Activated CD4-positive, alpha-beta T cell treated with anti-CD3 and anti-CD28 coated beads, Interleukin-2, amount 10 ng/mL, durations not matched to agents 24 days and 14 days (primary cell): ENCODE results near the gene MAP3K7CL. TPM values are rescaled to one million over a fixed set of nuclear protein-coding genes. Genes with fewer than 3 reads are reported as not detected.

ENCODE experiments used
- DNase-seq: peaks from one replicate; pipeline ENCODE4 v3.0.0; 2022
- H3K27ac Mint-ChIP-seq: one replicate; pipeline ENCODE4 v1.8.0; 2022; ENCODE audit warnings: mild to moderate bottlenecking, mixed read lengths
- H3K27me3 Mint-ChIP-seq: one replicate; pipeline ENCODE4 v1.8.0; 2022; ENCODE audit warnings: mixed read lengths
- H3K36me3 Mint-ChIP-seq: one replicate; pipeline ENCODE4 v1.8.0; 2022; ENCODE audit warnings: low read depth, mild to moderate bottlenecking, mixed read lengths
- H3K4me1 Mint-ChIP-seq: one replicate; pipeline ENCODE4 v1.8.0; 2021; ENCODE audit warnings: mixed read lengths
- H3K4me3 Mint-ChIP-seq: one replicate; pipeline ENCODE4 v1.8.0; 2022; ENCODE audit warnings: mild to moderate bottlenecking, moderate library complexity, mixed read lengths
- H3K9me3 Mint-ChIP-seq: one replicate; pipeline ENCODE4 v1.8.0; 2021; ENCODE audit warnings: mixed read lengths
- intact Hi-C: fragments of 100-400 bp; cut with micrococcal nuclease; formaldehyde crosslinking; loops from one replicate; pipeline ENCODE4 v1.15.1; 2023
- total RNA-seq: library from RNA; stranded (reverse); gene quantifications from 2 replicates; pipeline ENCODE4 v1.2.3, GENCODE V29; 2022

Gene MAP3K7CL
- total RNA-seq, 1 donor from 2014 or later, result 4.0 TPM

- peak; percentile 30 for DNase-seq
- Mint-ChIP-seq H3K27ac (no peak overlapping the region), H3K9me3 (peaks cover 15% of the 10 kb centered on the region), H3K36me3 (peaks cover 13% of the 10 kb centered on the region), H3K4me3 (no peak overlapping the region), H3K4me1 (peaks cover 9% of the 10 kb centered on the region), H3K27me3 (no peaks in the 10 kb centered on the region)
- intact Hi-C loops, result no loop called here
Measured at GRCh38 chr21:29205009-29205408, 74.6 kb downstream of the MAP3K7CL start.

DNA sequence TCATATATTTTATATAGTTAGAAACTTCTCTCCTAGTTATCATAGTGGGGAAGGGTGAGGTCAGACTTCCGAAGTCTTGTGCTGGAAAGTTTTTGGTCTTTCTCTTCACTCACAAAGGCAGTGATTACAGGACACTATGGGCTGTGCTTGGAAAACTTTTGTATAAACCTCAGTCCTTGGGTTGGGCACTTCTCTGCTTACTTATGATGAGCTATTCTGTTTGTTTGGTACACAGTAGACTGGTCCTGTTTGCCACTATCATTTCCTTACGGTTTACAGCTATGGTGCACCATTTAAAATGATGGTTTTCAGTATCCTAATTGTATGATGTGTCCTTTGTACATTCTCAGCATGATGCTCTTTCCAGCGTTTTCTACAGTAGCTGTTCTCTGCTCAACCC lies 75.5 kb downstream of the MAP3K7CL start:
- no peak for DNase-seq
- intact Hi-C loops, result no loop called here
- H3K4me3 Mint-ChIP-seq, result no peak overlapping the region
- H3K27me3 Mint-ChIP-seq, result no peaks in the 10 kb centered on the region
- H3K9me3 Mint-ChIP-seq, result peaks cover 17% of the 10 kb centered on the region
- H3K27ac Mint-ChIP-seq, result no peak overlapping the region
- peaks cover 8% of the 10 kb centered on the region for H3K36me3 Mint-ChIP-seq
- H3K4me1 Mint-ChIP-seq, result peaks cover 10% of the 10 kb centered on the region

- Mint-ChIP-seq H3K36me3 (peaks cover 6% of the 10 kb centered on the region), H3K27ac (no peak overlapping the region), H3K9me3 (peaks cover 12% of the 10 kb centered on the region), H3K27me3 (no peaks in the 10 kb centered on the region), H3K4me1 (peaks cover 10% of the 10 kb centered on the region), H3K4me3 (no peak overlapping the region)
- intact Hi-C loops, result no loop called here
- no peak for DNase-seq
Measured at GRCh38 chr21:29206445-29206844, 76.0 kb downstream of the MAP3K7CL start.

DNA sequence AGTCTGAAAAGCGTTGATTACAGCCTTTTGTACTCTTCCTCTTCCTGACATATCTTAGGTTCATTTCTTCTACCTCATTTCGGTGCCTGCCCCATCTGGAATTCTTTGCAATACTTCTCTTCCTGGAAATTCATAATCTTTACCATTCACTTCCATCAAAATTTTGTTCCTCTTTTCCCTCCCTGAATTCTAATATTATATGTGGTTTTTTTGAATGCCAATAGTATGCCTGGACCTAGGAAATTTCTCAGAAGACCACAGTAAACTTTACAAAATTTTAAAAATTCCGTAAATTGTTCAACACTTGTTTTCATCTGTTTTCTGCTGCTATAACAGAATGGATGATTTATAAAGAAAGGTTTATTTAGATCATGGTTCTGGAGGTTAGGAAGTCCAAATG lies 76.8 kb downstream of the MAP3K7CL start:
- intact Hi-C loops, result no loop called here
- Mint-ChIP-seq H3K9me3 (peaks cover 7% of the 10 kb centered on the region), H3K36me3 (peaks cover 4% of the 10 kb centered on the region), H3K4me3 (no peak overlapping the region), H3K27ac (no peak overlapping the region), H3K27me3 (no peaks in the 10 kb centered on the region), H3K4me1 (peaks cover 10% of the 10 kb centered on the region)
- DNase-seq, result no peak

DNA sequence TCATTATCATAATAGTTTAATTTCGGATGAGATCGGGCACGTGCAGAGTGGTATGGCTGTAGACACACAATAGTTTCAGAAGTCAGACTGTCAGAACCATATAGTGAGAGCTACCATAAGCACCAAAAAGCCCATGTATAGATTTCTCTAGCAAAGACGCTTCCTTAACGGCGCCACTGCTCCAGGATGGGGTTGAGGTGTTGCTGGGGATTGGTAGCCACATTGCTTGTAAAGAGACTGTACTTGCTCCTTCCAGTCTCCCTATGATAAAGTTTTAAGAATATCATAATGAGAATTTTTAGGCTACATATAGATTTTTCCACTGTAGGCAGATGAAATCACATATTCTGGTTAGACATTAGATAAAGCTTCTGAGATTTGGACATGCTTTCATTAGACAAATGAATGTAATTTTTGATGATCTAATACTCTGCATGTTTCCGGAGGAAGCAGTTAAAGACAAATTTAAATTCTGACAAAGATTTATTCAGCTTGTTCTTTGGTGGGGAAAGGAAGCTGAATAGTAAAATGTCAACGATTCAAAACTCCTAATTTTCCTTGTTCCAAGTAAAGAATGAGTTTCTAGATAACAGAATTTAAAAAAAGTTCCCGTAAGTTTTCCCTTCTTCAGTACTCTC lies 77.7 kb downstream of the MAP3K7CL start:
- Mint-ChIP-seq H3K4me1 (peaks cover 10% of the 10 kb centered on the region), H3K27me3 (no peaks in the 10 kb centered on the region), H3K4me3 (no peak overlapping the region), H3K36me3 (no peaks in the 10 kb centered on the region), H3K9me3 (peaks cover 7% of the 10 kb centered on the region), H3K27ac (no peak overlapping the region)
- intact Hi-C loops, result loop anchor here (1.0 to 2.0 kb wide), 3 partner anchors 12 to 37 kb away; no protein-coding TSS in a partner anchor
- no peak for DNase-seq

GRCh38 chr21:29208682-29209059 lies 78.2 kb downstream of the MAP3K7CL start:
- Mint-ChIP-seq H3K27ac (no peak overlapping the region), H3K4me1 (peaks cover 10% of the 10 kb centered on the region), H3K9me3 (peaks cover 7% of the 10 kb centered on the region), H3K27me3 (no peaks in the 10 kb centered on the region), H3K36me3 (no peaks in the 10 kb centered on the region), H3K4me3 (no peak overlapping the region)
- intact Hi-C loops, result loop anchor here (1.0 to 2.0 kb wide), 3 partner anchors 12 to 37 kb away; no protein-coding TSS in a partner anchor
- no peak for DNase-seq

- intact Hi-C loops, result loop anchor here (2.0 kb wide), 1 partner anchor 23 kb away; no protein-coding TSS in a partner anchor
- no peak for DNase-seq
- Mint-ChIP-seq H3K9me3 (peaks cover 7% of the 10 kb centered on the region), H3K4me3 (no peak overlapping the region), H3K27me3 (no peaks in the 10 kb centered on the region), H3K36me3 (no peaks in the 10 kb centered on the region), H3K4me1 (peaks cover 10% of the 10 kb centered on the region), H3K27ac (no peak overlapping the region)
Measured at GRCh38 chr21:29209696-29210095, 79.3 kb downstream of the MAP3K7CL start.

DNA sequence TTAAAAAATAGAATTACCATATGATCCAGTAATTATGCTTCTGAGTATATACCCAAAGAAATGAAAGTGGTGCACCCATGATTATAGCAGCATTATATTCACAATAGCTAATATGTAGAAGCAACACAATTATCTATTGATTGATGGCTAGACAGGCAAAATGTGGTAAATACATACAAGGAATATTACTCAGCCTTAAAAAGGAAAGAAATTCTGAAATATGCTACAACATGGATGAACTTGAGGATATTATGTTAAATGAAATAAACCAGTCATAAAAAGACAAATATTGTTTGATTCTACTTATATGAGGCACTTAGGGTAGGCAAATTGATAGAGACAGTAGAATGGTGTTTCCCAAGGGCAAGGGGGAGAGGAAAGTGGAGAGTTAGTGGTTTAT lies 80.8 kb downstream of the MAP3K7CL start:
- intact Hi-C loops, result no loop called here
- no peaks in the 10 kb centered on the region for H3K36me3 Mint-ChIP-seq
- H3K27me3 Mint-ChIP-seq, result no peaks in the 10 kb centered on the region
- H3K4me1 Mint-ChIP-seq, result peaks cover 10% of the 10 kb centered on the region
- no peak for DNase-seq
- peaks cover 4% of the 10 kb centered on the region for H3K9me3 Mint-ChIP-seq
- no peak overlapping the region for H3K4me3 Mint-ChIP-seq
- H3K27ac Mint-ChIP-seq, result no peak overlapping the region

GRCh38 chr21:29212446-29212845 lies 82.0 kb downstream of the MAP3K7CL start:
- Mint-ChIP-seq H3K27ac (no peak overlapping the region), H3K4me1 (peaks cover 10% of the 10 kb centered on the region), H3K4me3 (no peak overlapping the region), H3K9me3 (peaks cover 4% of the 10 kb centered on the region), H3K36me3 (no peaks in the 10 kb centered on the region), H3K27me3 (no peaks in the 10 kb centered on the region)
- intact Hi-C loops, result no loop called here
- DNase-seq, result peak; percentile 53

DNA sequence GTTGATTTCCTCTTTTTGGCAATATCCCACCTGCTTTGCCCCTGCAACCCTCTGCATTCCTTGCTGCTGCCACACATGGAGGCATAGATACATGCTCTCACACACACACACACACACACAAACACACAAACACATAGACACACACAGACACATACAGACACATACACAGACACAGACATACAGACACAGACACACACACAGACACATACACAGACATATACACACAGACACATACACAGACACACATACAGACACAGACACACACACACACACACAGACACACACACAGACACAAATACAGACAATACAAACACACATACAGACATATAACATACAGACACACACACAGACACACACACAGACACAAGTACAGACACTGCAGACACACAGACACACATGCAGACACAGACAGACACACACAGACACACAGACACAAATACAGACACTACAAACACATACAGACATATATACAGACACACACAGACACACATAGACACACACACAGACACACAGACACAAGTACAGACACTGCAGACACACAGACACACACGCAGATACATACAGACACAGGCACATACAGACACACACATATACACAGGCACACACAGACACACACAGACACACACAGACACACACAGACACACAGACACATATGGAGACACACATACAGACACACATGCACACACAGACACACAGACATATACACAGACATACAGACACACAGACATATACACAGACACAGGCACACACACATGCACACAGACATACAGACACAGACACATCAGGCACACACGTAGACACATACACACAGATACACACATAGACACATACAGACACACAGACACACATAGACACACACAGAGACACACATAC lies 83.3 kb downstream of the MAP3K7CL start:
- Mint-ChIP-seq H3K27ac (no peak overlapping the region), H3K36me3 (no peaks in the 10 kb centered on the region)

GRCh38 chr21:29215709-29216108 lies 85.3 kb downstream of the MAP3K7CL start:
- DNase-seq, result peak; percentile 49
- no peak overlapping the region for H3K4me3 Mint-ChIP-seq
- no peak overlapping the region for H3K27ac Mint-ChIP-seq
- peaks cover 13% of the 10 kb centered on the region for H3K9me3 Mint-ChIP-seq
- no peaks in the 10 kb centered on the region for H3K27me3 Mint-ChIP-seq
- H3K4me1 Mint-ChIP-seq, result peaks cover 5% of the 10 kb centered on the region
- intact Hi-C loops, result no loop called here
- no peaks in the 10 kb centered on the region for H3K36me3 Mint-ChIP-seq

More for the DNA sequence above, 83.3 kb downstream of the MAP3K7CL start:
- H3K4me3 Mint-ChIP-seq, result no peak overlapping the region
- H3K9me3 Mint-ChIP-seq, result peaks cover 8% of the 10 kb centered on the region
- peaks cover 6% of the 10 kb centered on the region for H3K4me1 Mint-ChIP-seq
- no peaks in the 10 kb centered on the region for H3K27me3 Mint-ChIP-seq
- intact Hi-C loops, result no loop called here
- peak; percentile 12 for DNase-seq

DNA sequence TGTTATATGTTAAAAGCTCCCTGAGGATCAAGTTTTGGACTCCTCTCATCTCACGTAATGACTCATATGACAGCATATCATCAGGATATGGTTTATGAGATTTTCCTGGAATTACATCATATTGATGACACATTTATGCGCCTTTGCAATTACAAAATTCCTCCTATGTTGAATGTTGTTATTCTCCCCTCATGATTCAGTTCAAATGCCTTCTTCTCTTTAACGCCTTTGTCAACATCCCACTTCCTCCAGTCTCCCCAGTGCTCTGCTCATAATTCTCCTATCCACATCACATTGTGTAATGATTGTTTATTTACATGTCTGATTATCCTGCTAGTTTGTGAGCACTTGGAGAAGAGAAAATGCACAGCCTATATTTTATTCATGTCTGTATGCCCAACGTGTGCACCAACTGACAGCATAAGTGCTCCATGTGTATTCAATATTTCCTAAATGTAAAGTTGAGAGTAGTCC lies 87.4 kb downstream of the MAP3K7CL start:
- intact Hi-C loops, result no loop called here
- Mint-ChIP-seq H3K36me3 (no peaks in the 10 kb centered on the region), H3K4me3 (no peak overlapping the region), H3K9me3 (peaks cover 10% of the 10 kb centered on the region), H3K4me1 (peaks cover 5% of the 10 kb centered on the region), H3K27me3 (no peaks in the 10 kb centered on the region), H3K27ac (no peak overlapping the region)
- DNase-seq, result no peak

GRCh38 chr21:29218749-29219148 lies 88.3 kb downstream of the MAP3K7CL start:
- Mint-ChIP-seq H3K9me3 (peaks cover 10% of the 10 kb centered on the region), H3K27ac (no peak overlapping the region), H3K4me3 (no peak overlapping the region), H3K36me3 (no peaks in the 10 kb centered on the region), H3K27me3 (no peaks in the 10 kb centered on the region), H3K4me1 (peaks cover 5% of the 10 kb centered on the region)
- intact Hi-C loops, result no loop called here
- DNase-seq, result no peak

DNA sequence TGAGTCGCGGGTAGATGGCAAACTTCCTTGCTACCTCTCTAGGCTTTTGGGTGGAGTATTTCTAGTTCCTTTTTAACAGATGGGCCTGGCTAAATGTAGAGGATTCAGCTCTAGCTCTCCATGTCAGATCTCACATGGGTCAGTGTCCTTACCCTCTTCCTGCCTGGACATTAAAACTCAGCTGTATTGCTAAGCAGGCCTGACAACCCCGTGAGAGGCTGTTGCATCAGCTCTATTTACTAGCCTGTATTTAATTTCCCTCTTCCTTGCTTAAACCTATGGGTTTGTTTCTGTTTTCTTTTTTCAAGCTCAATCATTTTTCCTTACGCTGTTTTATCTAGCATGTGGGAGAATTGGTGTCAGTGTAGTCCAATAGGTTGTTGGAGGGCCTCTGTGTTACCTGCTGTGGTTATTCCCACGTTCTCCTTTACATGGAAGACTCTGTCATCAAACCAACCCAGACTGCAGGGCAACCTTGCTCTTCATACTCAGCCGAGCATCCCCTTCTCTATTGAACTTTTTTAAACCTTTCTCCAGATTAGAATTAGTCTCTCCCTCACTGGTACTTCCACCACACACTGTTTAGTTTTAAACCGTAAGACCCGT lies 88.8 kb downstream of the MAP3K7CL start:
- peak; percentile 30 for DNase-seq
- H3K9me3 Mint-ChIP-seq, result peaks cover 13% of the 10 kb centered on the region
- H3K4me3 Mint-ChIP-seq, result no peak overlapping the region
- intact Hi-C loops, result no loop called here
- H3K27ac Mint-ChIP-seq, result no peak overlapping the region
- no peaks in the 10 kb centered on the region for H3K36me3 Mint-ChIP-seq
- no peaks in the 10 kb centered on the region for H3K27me3 Mint-ChIP-seq
- H3K4me1 Mint-ChIP-seq, result peaks cover 5% of the 10 kb centered on the region
